VCaP (cell line): ENCODE results near the gene PRKG1.

Source experiments
- H3K27ac ChIP-seq: fragments of 450-650 bp; 2 replicates; pipeline ENCODE4 v1.5.1; 2017
- CTCF ChIP-seq: fragments of 450-650 bp; conservative IDR thresholded peaks from 2 replicates; pipeline ENCODE4 v1.5.1; 2017; ENCODE audit warnings: mild to moderate bottlenecking, moderate library complexity

PRKG1 gene

GRCh38 chr10:51706225-51706624, 631.9 kb downstream of the PRKG1 start:
- no peak for TF ChIP-seq CTCF
- no peak overlapping the region for H3K27ac ChIP-seq

- no peak overlapping the region for H3K27ac ChIP-seq
Observed at GRCh38 chr10:51707392-51707791, 633.1 kb downstream of the PRKG1 start.

GRCh38 chr10:51707821-51708424, 633.6 kb downstream of the PRKG1 start:
- H3K27ac ChIP-seq = no peak overlapping the region
- no peak for TF ChIP-seq CTCF

More at GRCh38 chr10:51707392-51707791, 633.1 kb downstream of the PRKG1 start:
- TF ChIP-seq CTCF = no peak

- TF ChIP-seq CTCF = no peak
- H3K27ac ChIP-seq = no peak overlapping the region
Observed at GRCh38 chr10:51708609-51709008, 634.3 kb downstream of the PRKG1 start.

- no peak overlapping the region for H3K27ac ChIP-seq
- no peak for TF ChIP-seq CTCF
Observed at GRCh38 chr10:51709324-51709972, 635.2 kb downstream of the PRKG1 start.

GRCh38 chr10:51711519-51711891, 637.2 kb downstream of the PRKG1 start:
- no peak overlapping the region for H3K27ac ChIP-seq
- TF ChIP-seq CTCF = no peak

- no peak overlapping the region for H3K27ac ChIP-seq
- no peak for TF ChIP-seq CTCF
Observed at GRCh38 chr10:51716981-51717380, 642.7 kb downstream of the PRKG1 start.
